Stimulated activated naive CD8-positive, alpha-beta T cell treated with anti-CD3 and anti-CD28 coated beads, Interleukin-15, Interleukin-2, amounts not matched to agents 100 ng/mL and 50 ng/mL, for 24 hours (primary cell): ENCODE data around the gene POU2AF1.

ENCODE experiments used
- H3K27ac Mint-ChIP-seq: one replicate; pipeline ENCODE4 v1.8.0; 2021; ENCODE audit warnings: mild to moderate bottlenecking, mixed read lengths
- H3K27me3 Mint-ChIP-seq: one replicate; pipeline ENCODE4 v1.8.0; 2021; ENCODE audit warnings: mixed read lengths
- H3K36me3 Mint-ChIP-seq: one replicate; pipeline ENCODE4 v1.8.0; 2021; ENCODE audit warnings: low read depth, mixed read lengths
- H3K4me1 Mint-ChIP-seq: one replicate; pipeline ENCODE4 v1.8.0; 2021; ENCODE audit warnings: low read depth, mixed read lengths
- H3K4me3 Mint-ChIP-seq: one replicate; pipeline ENCODE4 v1.8.0; 2021; ENCODE audit warnings: mild to moderate bottlenecking, mixed read lengths
- H3K9me3 Mint-ChIP-seq: one replicate; pipeline ENCODE4 v1.8.0; 2021; ENCODE audit warnings: mixed read lengths

Gene POU2AF1

DNA sequence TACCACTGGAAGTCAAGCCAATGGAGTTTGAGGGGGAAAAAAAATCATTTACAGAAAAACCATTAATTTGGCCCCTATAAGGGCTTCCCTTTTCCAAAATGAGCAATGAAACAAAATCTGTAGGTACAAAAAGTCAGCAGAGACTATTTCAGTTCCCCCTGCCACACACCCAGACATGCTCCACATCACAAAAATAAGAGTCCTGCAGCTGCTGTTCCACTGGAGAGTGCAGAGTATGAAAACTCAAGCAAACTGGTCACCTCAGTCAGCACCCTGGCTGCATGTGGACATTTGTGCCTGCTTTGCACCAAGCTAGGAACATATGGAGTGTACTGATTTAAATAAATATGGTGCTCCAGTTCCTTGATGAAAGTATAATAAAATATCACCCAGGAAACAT lies 15.1 kb downstream of the POU2AF1 start:
- no peaks in the 10 kb centered on the region for H3K27me3 Mint-ChIP-seq
- H3K9me3 Mint-ChIP-seq, result no peaks in the 10 kb centered on the region
- peaks cover 54% of the 10 kb centered on the region for H3K4me1 Mint-ChIP-seq
- H3K27ac Mint-ChIP-seq, result no peak overlapping the region
- peaks cover 7% of the 10 kb centered on the region for H3K36me3 Mint-ChIP-seq
- no peak overlapping the region for H3K4me3 Mint-ChIP-seq

DNA sequence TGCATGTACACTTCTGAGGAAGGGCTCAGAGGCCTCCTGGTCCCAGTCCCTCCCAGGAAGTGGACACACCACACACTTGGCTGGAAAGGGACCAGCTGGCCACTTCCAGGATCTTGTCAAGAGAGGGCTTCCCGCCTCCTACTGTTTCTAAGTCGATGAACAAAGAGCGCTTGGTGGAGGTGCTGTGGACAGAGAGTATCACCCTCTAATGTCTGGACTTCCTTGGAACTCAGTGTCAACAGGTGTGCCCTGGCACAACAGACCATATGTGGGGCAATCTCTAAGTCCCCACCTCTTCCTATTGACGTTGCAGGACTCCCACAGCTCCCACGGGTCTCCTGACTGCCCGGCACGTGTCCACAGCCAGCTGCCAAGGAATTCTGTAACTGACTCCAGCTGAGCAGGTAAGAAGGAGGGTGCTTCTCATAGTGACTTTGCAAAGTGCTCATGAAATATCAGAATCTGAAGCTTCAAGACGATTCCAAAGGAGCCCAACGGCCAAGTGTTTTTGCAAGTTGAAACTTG lies 16.1 kb downstream of the POU2AF1 start:
- Mint-ChIP-seq H3K9me3 (no peaks in the 10 kb centered on the region), H3K27ac (no peak overlapping the region), H3K27me3 (no peaks in the 10 kb centered on the region), H3K36me3 (peaks cover 7% of the 10 kb centered on the region), H3K4me1 (peaks cover 54% of the 10 kb centered on the region), H3K4me3 (no peak overlapping the region)

DNA sequence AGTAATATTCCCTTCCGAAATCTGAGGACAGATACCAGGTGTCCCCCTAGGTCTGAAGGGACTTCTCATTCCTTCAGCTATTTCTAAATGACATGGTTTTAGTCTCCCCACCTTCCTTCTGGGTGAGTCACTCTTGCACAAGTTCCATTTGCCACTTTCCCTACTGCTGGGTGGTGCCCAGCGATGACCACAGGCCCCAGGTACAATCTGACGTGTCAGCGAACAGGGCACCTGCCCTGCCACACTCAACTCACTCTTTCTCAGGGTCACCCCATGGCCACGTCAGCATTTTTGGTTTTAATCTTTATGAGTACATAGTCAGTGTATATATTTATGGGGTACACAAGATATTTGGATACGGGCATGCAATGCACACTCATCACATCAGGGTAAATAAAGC lies 17.2 kb downstream of the POU2AF1 start:
- Mint-ChIP-seq H3K4me3 (no peak overlapping the region), H3K36me3 (peaks cover 8% of the 10 kb centered on the region)

DNA sequence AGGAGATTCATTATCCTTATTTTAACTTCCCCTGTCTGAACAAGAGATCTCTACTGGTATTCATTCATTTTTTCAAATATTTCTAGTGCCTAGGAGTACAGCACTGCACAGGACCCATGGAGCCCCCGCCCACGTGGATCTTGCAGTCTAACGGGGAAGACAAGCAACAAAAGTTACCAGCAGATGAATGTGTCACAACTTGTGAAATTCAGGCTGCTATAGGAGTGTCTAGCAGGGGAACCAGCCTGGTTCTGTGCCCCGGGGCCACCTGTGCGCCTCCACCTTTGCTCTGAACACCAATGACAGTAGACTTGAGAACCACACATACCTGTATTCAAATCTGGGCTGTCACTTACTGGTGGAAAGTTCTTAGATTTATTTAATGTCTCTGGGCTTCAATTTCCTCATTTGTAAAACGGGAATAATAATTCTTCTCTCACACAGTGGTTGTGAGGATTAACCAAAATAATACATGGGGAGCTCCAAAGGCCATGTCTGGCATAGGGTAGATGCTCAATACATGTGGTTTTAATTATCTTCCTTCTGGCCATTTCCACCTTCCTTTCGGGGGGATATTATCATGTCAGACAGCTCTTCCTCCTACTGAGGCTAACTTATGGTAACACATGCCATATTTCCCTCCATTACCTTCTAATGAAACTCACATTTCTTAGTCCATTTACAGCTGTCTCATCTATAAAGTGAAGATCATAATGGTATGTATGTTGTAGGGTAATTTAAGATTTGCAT lies 17.8 kb downstream of the POU2AF1 start:
- Mint-ChIP-seq H3K27ac (peak overlapping the region; percentile 2), H3K27me3 (no peaks in the 10 kb centered on the region)

More for the DNA sequence above, 17.2 kb downstream of the POU2AF1 start:
- Mint-ChIP-seq H3K27me3 (no peaks in the 10 kb centered on the region), H3K4me1 (peaks cover 46% of the 10 kb centered on the region), H3K27ac (peak overlapping the region; percentile 42), H3K9me3 (no peaks in the 10 kb centered on the region)

DNA sequence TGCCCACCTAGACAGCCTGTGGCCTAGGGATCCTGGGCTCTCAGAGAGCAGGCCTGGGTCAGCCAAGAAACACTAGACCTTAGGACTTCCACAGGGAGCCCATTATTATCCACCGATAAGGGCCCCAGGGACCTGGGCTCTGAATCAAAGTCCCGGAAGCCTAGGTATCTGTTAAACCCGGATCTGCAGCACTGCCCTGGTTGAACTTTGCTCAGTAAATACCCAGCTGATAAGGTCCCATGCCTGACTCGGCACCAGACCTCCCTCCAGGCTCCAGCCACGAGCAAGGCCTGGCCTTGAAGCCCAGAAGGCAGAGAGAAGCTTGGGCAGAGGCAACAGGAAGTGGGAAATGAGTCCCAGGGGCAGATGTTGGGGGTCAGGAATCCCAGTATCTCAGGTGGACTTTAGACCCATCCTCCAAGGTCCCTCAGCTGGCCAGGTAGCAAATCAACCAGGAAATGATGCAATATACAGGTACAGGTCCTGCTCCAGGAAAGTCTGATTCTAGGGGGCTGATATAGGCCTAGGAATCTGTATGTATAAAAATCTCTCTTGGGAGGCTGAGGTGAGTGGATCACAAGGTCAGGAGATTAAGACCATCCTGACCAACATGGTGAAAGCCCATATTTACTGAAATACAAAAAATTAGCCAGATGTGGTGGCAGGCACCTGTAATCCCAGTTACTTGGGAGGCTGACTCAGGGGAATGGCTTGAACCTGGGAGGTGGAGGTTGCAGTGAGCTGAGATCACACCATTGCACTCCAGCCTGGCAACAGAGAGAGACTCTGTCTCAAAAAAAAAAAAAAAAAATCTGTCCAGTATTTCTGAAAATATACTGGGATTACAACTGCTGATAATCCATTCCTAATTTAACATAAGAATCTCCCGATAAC lies 18.7 kb downstream of the POU2AF1 start:
- no peak overlapping the region for H3K4me3 Mint-ChIP-seq
- peaks cover 12% of the 10 kb centered on the region for H3K36me3 Mint-ChIP-seq
- no peaks in the 10 kb centered on the region for H3K9me3 Mint-ChIP-seq
- H3K4me1 Mint-ChIP-seq, result peaks cover 34% of the 10 kb centered on the region
- H3K27me3 Mint-ChIP-seq, result no peaks in the 10 kb centered on the region
- H3K27ac Mint-ChIP-seq, result no peak overlapping the region

More for the DNA sequence above, 17.8 kb downstream of the POU2AF1 start:
- H3K36me3 Mint-ChIP-seq, result peaks cover 12% of the 10 kb centered on the region
- peaks cover 42% of the 10 kb centered on the region for H3K4me1 Mint-ChIP-seq
- H3K4me3 Mint-ChIP-seq, result no peak overlapping the region
- no peaks in the 10 kb centered on the region for H3K9me3 Mint-ChIP-seq

DNA sequence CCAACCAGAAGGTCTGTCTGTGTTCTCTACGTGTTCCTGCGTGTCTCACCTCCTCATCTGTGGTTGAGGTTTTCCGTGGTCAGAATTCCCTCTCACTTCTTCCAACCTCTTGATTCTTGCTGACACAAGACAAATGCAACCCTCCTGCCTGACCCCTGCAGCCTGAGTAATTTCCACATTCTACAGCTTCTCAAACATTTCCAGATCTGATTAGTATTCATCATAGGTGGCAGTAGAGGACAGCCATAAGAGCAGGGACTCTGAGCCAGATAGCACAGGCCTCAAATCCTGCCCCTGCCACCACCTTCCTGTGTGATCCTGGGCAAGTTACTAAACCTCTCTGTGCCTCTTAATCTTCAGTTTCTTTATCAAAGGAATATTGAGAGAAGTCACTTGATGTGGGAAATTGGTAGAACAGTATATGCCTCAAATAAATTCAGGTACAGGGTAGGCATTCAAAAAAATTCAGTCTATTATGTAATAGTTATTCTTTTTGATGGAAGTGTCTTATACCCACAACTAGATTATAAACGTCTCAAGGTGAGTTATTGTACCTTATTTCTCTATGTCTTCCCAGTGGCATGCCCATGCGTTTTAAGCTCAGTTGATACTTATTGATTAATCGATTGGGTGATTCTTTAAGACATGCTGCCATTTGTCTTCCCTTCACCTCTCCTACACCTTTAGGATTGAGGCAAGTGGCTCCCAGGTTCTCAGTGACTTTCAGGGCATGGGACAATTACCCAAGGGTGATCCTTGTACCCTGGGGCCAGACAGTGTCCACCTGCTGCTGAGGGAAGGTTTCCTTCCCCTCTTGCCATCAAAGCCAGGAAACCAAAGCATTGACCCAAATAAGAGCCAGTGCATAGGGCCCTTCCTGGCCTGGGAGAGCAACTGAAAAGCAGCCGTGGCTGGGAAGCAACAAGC lies 19.6 kb downstream of the POU2AF1 start:
- Mint-ChIP-seq H3K4me1 (peaks cover 27% of the 10 kb centered on the region), H3K27ac (no peak overlapping the region), H3K4me3 (no peak overlapping the region), H3K36me3 (peaks cover 12% of the 10 kb centered on the region), H3K27me3 (no peaks in the 10 kb centered on the region), H3K9me3 (no peaks in the 10 kb centered on the region)

DNA sequence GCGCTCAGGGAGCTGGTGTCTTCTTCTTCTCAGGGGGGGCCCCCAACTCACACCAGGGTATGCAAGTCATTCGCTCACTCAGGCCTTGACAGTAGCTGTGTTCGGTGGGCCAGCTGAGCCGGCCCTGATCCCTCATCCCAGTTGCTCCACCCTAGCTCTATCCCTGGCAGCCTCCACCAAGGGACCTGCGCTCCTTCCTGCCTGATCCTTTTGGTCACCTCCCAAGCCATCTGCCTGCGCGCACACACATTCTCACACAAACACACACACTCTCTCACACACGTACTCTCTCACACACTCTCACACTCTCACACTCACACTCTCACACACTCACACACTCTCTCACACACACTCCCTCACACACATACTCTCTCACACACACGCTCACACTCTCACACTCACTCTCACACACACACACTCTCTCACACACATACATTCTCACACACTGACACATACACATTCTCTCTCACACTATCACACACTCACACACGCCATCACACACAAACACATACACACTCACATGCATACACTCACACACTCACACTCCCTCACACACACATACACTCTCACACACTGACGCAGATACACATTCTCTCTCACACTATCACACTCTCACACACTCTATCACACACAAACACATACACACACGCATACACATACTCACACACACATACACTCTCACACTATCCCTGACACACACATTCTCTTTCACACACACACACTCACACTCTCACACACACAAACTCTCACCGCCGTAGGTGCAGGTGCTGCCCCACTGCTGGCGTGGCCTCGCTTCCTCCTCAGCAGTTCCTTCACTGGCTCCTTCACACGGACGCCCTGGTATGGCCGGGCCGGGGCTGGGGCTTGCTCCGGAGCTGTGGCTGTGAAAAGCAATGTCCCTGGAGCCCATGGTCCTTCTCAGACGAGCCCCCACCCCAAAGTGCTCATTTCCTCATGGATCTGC lies 20.8 kb downstream of the POU2AF1 start:
- Mint-ChIP-seq H3K4me1 (peaks cover 22% of the 10 kb centered on the region), H3K36me3 (peaks cover 12% of the 10 kb centered on the region), H3K27me3 (no peaks in the 10 kb centered on the region), H3K4me3 (no peak overlapping the region), H3K27ac (no peak overlapping the region), H3K9me3 (no peaks in the 10 kb centered on the region)

DNA sequence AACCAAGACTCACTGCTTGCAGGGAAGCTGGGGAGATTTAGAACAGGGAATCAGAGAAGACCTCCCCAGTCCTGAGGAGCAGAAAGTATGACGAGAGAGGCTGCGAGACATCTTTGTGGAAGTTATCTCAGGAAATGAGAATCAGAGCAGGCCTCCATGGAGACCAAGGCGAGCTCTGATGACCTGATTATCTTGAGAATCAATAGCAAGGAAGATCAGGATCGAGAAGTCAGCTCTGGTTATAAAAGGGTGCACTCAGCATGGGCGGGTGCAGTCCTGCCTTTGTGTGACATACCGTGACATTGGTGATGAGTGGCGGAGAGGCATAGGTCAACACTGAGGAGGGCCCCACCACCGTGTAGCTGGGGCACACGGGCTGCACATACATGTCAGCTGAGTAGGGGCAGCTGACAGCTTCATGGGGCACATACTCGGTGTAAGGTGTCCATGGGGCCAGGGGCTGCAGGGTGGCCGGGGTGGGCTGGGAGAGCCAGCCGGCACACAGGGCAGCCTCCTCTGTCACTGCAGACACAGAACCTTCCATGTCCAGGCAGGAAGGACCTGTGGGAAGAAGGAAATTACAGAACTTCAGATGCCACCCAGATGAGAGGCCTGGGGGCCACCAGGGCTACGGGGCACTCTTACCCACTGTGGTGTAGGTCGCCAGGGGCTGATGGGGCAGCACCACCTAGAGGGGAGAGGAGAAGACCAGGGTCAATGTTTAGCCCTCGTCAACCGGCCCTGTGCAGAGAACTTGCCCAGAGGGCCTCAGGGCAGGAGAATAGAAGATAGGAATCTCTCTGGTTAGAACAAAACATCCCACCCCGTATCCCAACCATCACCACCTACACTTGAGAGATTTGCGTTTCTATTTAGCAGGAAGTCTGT lies 21.7 kb downstream of the POU2AF1 start:
- Mint-ChIP-seq H3K4me1 (peaks cover 19% of the 10 kb centered on the region), H3K4me3 (no peak overlapping the region), H3K36me3 (peaks cover 12% of the 10 kb centered on the region), H3K27me3 (no peaks in the 10 kb centered on the region), H3K27ac (no peak overlapping the region), H3K9me3 (no peaks in the 10 kb centered on the region)

DNA sequence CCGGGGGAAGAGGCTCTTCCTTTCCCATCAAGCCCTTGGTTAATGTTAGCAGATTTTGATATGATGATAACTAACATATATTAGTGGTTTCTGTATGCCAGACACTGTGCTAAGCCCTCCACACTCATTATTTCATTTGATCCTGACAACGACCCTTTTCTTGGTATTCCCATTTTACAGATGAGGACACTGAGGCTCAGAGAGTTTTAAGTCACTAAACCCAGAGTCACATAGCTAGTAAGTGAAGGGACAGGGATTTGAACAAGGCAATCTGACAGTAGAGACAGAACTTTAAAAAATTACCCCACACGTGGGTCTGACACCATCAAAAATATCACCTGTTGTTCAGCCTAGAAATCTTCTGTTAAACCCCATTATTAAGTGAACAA lies 22.4 kb downstream of the POU2AF1 start:
- Mint-ChIP-seq H3K4me3 (no peak overlapping the region), H3K4me1 (peaks cover 12% of the 10 kb centered on the region), H3K27me3 (no peaks in the 10 kb centered on the region), H3K9me3 (no peaks in the 10 kb centered on the region), H3K36me3 (peaks cover 9% of the 10 kb centered on the region), H3K27ac (no peak overlapping the region)

DNA sequence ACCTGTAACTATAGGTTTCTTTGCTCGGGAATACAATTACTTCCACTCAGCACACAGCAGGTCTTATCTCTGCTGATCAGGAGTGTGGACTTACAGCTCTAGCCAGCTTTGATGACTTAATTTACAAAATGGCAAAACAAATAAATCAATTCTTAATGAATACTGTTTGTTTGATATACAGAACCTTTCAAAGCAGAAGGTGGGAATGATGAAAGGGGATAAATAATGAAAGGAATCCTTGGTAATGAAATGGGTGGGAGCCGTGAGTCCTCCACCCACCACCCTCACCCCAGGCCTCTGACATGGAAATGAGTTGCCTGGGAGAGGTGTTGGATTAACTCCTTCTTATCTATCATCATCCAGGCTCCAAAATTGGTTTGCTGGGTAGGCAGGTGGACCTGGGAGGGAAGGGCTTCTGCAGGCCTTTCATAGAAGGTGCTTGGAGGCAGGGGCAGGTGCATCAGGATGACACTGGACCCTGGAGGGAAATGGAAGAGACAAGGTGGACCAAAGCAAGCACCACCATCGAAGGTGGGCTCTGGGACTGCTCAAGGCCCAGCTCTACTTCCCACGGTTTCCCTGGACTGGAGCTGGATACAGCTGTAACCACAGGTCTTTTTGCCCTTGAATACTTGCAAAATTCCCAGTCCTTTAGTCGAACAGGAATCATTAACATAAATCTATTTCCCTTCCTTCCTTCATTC lies 23.0 kb downstream of the POU2AF1 start:
- no peaks in the 10 kb centered on the region for H3K9me3 Mint-ChIP-seq
- no peak overlapping the region for H3K4me3 Mint-ChIP-seq
- H3K4me1 Mint-ChIP-seq, result peaks cover 6% of the 10 kb centered on the region
- H3K36me3 Mint-ChIP-seq, result peaks cover 5% of the 10 kb centered on the region
- no peak overlapping the region for H3K27ac Mint-ChIP-seq
- H3K27me3 Mint-ChIP-seq, result no peaks in the 10 kb centered on the region

DNA sequence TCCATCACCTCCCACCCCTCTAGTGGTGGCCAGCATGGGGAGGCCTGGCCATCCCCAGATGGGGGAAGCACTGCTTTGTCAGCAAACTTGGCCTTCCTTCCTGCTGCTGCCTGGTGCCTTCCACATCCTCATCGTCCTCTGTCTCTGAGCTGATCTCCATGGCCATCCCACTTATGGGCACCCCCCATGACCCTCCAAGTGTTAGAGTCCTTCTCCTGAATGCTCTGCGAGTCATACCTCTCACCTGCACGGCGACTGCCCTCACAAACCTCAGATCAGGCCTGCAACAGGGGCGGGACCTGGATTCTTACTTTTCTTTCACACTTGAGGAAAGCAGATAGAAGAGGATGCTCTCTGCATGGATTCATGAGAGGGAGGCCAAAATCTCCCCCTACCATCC lies 24.0 kb downstream of the POU2AF1 start:
- Mint-ChIP-seq H3K4me1 (no peaks in the 10 kb centered on the region), H3K27ac (no peak overlapping the region), H3K27me3 (peaks cover 4% of the 10 kb centered on the region), H3K36me3 (peaks cover 5% of the 10 kb centered on the region), H3K9me3 (no peaks in the 10 kb centered on the region), H3K4me3 (no peak overlapping the region)

DNA sequence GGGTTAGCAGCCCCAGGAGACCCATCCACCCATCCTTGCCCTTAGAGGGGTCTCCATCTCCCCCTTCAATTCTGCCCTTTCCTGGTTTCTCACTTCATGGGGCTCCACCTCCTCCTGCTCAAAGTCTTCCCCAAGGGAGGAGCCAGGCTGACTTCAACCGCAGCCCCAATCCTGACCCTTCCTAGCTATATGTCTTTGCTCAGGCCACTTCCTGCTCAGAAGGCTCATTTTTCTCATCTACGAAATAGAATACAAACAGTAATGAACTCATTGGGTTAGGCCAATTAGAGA lies 24.5 kb downstream of the POU2AF1 start:
- Mint-ChIP-seq H3K36me3 (peaks cover 5% of the 10 kb centered on the region), H3K27me3 (peaks cover 4% of the 10 kb centered on the region), H3K4me1 (no peaks in the 10 kb centered on the region), H3K27ac (no peak overlapping the region), H3K9me3 (no peaks in the 10 kb centered on the region), H3K4me3 (no peak overlapping the region)
